NT2/D1 (cell line): Measurements from ENCODE around the gene ZNF445.

Experiments
- SUZ12 ChIP-seq: IDR thresholded peaks from 2 replicates; pipeline ENCODE4 v1.6.1; 2011; ENCODE audit not compliant: insufficient read length, insufficient read depth; ENCODE audit errors: extremely low read depth
- YY1 ChIP-seq: IDR thresholded peaks from 2 replicates; pipeline ENCODE4 v1.6.1; 2011; ENCODE audit not compliant: insufficient read length, insufficient read depth

DNA sequence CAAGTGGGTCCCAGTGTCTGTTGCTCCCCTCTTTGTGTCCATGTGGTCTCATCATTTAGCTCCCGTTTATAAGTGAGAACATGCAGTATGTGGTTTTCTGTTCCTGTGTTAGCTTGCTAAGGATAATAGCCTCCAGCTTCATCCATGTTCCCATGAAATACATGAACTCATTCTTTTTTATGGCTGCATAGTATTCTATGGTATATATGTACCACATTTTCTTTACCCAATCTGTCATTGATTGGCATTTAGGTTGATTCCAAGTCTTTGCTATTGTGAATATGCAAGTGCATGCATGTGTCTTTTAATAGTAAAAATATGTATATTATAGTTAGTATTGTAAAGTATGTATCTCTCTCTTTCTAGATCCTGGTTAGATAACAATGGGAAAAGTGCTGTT lies 85.0 kb downstream of the ZNF445 start:
- TF ChIP-seq SUZ12: no peak
- no peak for TF ChIP-seq YY1
